Measurements from ENCODE around the gene AIMP1.
A peak's percentile ranks its signal among the peaks of the same experiment; 100 is the strongest.
"Not testable (repeated sequence)": the region's sequence is repeated elsewhere in the genome, so short reads cannot be mapped to it uniquely, and the experiment has no call there.

The AIMP1 gene

GRCh38 chr4:106312997-106313522 lies 3.3 kb upstream of the AIMP1 start:
- no peak for DNase-seq

DNA sequence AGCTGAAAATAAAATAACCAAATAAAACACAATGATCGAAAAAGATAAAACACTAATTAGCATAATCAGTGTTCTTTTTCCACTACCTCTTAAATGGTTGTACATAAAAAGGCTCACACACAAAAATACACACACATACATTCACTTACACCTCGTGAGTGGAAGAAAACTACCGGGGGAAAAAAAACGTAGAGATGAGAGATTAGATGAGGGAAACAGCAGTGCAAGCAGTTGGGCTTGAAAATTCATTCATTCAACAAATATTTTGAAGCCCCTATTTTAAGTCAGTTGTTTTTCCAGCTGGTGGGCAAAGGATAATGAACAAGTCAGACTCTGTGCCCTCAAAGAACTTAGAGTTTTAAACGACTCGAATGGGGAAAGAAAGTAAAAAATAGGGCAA lies 1.4 kb upstream of the AIMP1 start:
- DNase-seq, result no peak

DNA sequence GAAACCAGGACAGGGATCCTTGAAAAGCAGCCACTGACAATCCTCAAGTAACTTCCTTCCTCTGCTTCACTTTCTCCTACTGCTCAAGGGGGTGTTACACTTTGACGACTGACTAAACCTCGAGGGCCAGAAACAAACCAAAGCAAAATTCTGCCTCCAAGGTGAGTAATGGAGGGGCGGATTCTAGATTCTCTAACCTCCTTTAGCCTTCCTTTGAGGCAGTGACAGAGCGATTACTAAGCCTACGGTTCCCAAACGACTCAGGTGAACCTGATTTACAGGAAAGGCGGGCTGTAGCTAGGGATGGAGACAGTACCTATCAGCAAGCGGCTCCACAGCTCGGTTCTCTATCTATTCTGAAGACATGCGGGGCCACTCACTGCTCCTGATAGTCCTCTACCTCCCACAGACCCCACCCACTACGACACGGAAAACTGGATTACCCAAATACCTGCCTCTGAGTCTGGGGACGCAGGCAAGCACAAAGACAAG lies 828 bp upstream of the AIMP1 start:
- DNase-seq, result no peak

DNA sequence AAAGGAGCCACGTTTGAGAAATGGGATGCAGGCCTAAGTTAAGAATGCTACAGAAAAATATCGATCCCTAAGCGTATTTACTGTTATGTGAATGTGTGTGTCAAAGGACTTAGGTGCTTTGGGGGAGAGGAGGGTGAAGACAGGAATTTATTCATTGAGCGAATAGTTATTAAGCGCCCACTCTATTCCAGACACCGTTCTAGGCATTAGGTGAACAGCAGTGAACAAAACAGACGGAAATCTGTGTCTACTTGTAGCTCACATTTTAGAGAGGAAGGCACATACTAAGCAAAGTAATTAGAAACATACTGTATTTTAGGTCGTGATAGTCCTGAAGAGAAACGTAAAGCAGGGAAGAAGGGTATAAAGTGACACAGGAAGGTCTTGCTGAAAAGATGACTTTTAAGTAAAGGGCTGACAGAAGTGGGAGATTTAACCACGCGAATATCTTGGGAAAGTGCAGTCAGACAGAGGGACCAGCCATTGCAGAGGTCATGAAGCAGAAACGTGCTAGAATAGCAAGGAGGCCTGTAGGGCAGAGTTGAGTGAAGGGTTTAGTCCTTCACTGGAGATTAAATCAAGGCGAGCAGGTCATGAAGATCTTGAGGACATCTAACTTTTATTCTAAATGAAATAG lies 541 bp downstream of the AIMP1 start:
- DNase-seq, result no peak

DNA sequence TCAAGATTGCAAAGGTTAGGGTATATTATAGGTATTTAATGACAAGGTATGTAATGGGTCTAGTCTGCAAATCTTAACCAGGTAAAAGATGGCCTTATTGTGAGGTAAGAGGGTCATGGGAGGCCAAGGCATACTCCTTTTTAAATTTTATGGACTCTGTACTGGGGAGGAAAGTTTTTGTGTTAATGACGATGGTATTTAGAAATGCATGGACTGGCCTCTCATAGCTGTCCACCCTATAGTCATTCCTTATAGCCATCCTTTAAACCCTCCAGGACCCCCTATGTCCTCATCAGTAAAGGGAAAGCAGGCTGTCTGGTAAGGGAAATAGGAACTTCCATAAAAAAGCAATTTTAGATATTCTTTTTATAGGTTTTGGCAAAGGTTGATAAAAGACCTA lies 1.5 kb downstream of the AIMP1 start:
- no peak for DNase-seq

DNA sequence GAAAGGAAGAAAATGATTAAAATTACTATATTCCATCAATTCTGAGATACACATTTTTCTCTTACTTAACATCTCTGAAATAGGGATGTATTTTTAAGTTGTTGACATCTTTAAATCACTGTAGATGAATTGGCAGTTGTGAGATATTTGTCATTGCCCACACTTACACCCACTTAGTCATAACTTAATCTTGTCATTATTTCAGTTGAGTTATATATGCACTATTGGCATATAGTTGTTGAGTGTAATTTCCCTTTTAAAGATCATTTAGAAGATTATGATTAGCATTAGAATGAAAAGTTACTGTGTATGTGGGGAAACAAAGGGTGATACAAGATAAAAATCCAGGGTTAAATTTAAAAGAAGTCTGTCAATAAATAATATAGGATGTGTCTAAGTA lies 2.2 kb downstream of the AIMP1 start:
- DNase-seq, result no peak

- no peak for DNase-seq
These were observed 3.9 kb downstream of the AIMP1 start for GRCh38 chr4:106320235-106320634.

DNA sequence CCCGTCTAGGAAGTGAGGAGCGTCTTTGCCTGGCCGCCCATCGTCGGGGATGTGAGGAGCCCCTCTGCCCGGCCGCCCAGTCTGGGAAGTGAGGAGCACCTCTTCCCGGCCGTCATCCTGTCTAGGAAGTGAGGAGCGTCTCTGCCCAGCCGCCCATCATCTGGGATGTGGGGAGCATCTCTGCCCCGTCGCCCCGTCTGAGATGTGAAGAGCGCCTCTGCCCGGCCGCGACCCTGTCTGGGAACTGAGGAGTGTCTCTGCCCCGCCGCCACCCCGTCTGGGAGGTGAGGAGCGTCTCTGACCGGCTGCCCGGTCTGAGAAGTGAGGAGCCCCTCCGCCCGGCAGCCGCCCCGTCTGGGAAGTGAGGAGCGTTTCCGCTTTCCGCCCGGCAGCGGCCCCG lies 4.8 kb downstream of the AIMP1 start:
- DNase-seq, result not testable (repeated sequence)

DNA sequence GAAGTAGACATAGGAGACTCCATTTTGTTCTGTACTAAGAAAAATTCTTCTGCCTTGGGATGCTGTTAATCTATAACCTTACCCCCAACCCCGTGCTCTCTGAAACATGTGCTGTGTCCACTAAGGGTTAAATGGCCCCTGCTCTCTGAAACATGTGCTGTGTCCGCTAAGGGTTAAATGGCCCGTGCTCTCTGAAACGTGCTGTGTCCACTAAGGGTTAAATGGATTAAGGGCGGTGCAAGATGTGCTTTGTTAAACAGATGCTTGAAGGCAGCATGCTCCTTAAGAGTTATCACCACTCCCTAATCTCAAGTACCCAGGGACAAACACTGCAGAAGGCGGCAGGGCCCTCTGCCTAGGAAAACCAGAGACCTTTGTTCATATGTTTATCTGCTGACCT lies 5.5 kb downstream of the AIMP1 start:
- not testable (repeated sequence) for DNase-seq

DNA sequence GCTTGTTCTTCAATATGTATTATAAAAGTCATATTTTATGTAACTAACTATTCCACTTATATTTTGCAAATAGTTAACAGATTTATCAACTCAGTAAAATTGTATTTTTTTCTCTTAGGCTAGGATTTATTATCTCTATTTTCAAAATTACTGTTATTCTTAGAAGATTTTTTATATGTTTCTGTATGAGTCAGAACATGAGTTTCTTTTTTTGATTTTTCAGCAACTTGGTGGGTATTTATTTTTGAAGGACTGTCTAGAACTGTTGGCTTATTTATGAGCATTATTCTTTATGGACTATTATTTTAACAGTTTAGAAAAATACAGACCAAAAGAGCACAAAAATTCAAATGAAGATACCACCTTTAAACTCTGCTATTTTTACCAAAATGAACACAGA lies 6.8 kb downstream of the AIMP1 start:
- no peak for DNase-seq

DNA sequence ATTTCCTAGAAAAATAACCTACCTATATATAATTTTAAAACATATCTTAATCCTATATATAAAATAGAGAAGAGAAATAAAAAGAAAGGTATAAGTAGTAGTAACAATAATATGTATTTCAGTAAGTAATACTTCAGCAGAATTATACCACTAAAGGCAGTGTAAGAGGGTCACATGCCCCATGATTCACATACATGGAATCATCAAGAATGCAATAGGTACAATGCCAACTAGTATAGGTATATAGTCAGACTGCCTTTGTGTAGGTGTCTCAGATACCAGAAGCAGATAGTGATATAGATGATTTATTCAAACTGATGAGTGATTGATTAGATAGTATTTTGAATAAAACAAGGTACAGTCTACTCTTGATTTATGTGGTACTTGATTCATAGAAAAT lies 9.4 kb downstream of the AIMP1 start:
- no peak for DNase-seq

- DNase-seq, result peak; percentile 3
These were observed 12.8 kb downstream of the AIMP1 start for GRCh38 chr4:106329041-106329618.

DNA sequence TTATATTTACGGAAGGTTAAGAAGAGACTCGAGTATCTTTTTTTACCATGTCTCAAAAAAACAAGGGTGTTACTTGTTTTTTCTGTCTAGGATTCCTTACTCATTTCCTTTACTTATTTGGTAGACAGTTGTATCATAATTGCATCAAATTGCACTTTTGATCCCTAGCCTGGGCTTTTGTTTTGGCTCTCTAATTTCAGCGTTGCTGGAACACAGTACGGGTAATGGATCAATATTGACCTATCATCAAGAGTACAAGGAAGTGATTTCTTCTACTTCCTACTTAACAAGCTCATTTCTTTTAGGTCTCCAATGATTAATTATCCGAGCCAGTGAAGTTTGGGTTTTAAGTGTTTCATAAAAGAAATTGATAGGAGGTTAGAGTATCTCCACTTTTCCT lies 16.8 kb downstream of the AIMP1 start:
- DNase-seq, result no peak

- no peak for DNase-seq
These were observed 18.6 kb downstream of the AIMP1 start for GRCh38 chr4:106334741-106335470.

DNA sequence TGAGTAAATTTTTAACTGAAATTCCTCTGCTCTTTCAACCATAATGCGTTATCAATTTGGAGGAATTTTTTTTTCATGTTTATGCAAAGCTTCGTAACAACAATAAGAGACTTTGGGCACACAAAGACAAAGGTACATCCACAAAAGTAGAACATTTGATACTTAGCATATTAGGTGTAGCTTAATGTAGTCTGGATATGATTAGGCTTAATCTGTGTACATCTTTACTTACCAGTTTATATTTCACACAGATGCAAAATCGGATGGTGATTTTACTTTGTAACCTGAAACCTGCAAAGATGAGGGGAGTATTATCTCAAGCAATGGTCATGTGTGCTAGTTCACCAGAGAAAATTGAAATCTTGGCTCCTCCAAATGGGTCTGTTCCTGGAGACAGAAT lies 20.3 kb downstream of the AIMP1 start:
- no peak for DNase-seq

- no peak for DNase-seq
These were observed 21.6 kb downstream of the AIMP1 start for GRCh38 chr4:106337916-106338315.

DNA sequence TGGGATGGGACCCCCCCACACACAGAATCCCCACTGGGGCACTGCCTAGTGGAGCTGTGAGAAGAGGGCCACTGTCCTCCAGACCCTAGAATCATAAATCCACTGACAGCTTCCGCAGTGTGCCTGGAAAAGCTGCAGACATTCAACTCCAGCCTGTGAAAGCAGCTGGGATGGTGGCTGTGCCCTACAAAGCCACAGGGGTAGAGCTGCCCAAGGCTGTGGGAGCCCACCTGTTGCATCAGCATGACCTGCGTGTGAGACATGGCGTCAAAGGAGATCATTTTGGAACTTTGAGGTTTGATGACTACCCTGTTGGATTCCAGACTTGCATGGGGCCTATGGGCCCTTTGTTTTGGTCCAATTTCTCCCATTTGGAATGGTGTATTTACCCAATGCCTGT lies 22.3 kb downstream of the AIMP1 start:
- DNase-seq, result no peak

DNA sequence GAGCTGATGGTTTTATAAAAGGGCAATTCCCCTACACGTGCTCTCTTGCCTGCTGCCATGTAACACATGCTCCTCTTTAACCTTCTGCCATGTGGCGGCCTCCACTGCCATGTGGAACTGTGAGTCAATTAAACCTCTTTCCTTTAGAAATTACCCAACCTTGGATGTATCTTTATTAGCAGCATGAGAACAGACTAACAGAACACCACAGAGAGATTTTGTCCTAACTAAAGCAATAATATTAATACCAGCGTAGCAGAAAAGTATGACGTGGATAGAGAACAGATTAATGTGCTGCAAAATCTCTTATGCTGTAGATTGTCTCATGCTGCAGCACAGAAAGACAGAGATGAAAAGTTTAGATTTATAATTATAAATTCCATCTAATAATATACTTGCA lies 23.1 kb downstream of the AIMP1 start:
- no peak for DNase-seq

DNA sequence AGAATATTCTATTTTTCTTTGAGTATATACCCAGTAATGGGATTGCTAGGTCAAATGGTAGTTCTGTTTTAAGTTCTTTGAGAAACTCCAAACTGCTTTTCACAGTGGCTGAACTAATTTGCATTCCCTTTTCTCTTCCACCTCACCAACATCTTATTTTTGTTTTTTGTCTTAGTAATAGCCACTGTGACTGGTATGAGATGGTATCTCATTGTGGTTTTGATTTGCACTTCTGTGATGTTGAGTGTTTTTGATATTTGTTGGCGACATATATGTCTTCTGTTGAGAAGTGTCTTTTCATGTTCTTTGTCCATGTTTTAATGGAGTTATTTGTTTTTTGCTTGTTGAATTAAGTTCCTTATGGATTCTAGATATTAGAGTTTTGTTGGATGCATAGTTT lies 24.4 kb downstream of the AIMP1 start:
- no peak for DNase-seq

- DNase-seq, result no peak
These were observed 27.7 kb downstream of the AIMP1 start for GRCh38 chr4:106343865-106344646.

- no peak for DNase-seq
These were observed 28.3 kb downstream of the AIMP1 start for GRCh38 chr4:106344647-106344970.

GRCh38 chr4:106347167-106347566 lies 30.8 kb downstream of the AIMP1 start:
- DNase-seq, result no peak

GRCh38 chr4:106351016-106351415 lies 34.7 kb downstream of the AIMP1 start:
- no peak for DNase-seq

DNA sequence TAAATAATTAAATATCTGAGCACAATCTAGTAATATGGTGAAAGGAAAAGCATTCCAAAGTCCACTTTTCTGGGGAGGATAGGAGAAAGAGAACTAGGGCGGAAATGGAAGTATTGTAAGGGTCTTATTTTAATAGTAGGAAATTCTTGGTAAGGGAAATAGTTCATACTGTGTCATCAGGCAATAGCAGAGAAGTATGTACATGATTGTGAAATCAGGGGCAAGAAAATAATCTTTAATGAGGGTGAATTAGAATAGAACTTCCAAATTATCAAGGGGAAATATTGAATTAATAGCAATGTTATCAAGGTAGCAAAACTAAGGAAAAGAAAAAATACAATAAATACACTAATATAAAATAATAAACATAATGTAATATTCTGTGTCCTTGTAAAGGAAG lies 37.4 kb downstream of the AIMP1 start:
- DNase-seq, result no peak

Data from NCI-H345 (cell line).